GM20000 (cell line): ENCODE data around the gene CYP19A1.

ENCODE experiments used
- DNase-seq: peaks from one replicate; pipeline ENCODE4 v3.0.0; 2012; ENCODE audit warnings: low spot score
- TF ChIP-seq, protein P1 (sequence below): IDR thresholded peaks from 2 replicates; pipeline ENCODE4 v1.5.1; 2012; ENCODE audit warnings: mild to moderate bottlenecking, control low read depth; ENCODE audit errors: extremely low read depth, missing control alignments

Gene CYP19A1

DNA sequence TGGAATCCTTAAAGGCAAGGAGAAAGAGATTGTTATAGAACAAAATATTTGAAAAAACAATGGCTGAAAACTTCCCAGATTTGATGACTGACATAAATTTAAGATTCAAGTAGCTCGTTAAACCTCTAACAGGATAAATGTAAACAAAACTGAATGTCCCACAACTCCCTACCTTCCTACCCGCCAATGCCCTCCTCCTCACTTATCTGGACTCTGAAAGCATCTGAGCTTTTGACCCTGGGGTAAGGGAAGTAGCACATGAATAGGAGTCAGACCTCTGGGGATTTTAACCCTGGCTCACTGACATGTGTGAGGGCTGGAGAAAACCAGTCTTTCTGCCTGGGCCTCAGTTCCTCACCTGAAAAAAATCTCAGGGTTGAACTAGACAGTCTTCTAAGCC lies 26.9 kb downstream of the CYP19A1 start:
- no peak for DNase-seq
- TF ChIP-seq, protein P1, sequence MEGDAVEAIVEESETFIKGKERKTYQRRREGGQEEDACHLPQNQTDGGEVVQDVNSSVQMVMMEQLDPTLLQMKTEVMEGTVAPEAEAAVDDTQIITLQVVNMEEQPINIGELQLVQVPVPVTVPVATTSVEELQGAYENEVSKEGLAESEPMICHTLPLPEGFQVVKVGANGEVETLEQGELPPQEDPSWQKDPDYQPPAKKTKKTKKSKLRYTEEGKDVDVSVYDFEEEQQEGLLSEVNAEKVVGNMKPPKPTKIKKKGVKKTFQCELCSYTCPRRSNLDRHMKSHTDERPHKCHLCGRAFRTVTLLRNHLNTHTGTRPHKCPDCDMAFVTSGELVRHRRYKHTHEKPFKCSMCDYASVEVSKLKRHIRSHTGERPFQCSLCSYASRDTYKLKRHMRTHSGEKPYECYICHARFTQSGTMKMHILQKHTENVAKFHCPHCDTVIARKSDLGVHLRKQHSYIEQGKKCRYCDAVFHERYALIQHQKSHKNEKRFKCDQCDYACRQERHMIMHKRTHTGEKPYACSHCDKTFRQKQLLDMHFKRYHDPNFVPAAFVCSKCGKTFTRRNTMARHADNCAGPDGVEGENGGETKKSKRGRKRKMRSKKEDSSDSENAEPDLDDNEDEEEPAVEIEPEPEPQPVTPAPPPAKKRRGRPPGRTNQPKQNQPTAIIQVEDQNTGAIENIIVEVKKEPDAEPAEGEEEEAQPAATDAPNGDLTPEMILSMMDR, result no peak

DNA sequence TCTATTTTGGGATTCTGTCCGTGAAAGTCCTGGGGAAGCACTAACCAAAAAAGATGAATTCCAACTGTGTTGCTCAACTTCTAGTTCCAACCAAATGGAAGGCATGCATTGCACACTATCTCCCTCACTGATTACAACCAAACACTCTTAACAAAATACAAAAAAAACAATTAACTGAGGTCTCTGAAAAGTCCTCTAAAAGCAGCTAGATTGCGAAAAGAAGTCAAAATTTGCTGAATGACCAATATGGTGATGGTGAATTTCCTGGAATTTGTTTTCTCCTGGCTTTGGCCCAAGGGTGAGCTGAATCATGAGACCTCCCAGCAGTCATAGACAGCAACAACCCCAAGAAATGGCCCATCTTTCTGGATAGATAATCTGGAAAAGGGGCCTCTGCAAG lies 28.3 kb downstream of the CYP19A1 start:
- TF ChIP-seq, protein P1, result no peak
- no peak for DNase-seq

DNA sequence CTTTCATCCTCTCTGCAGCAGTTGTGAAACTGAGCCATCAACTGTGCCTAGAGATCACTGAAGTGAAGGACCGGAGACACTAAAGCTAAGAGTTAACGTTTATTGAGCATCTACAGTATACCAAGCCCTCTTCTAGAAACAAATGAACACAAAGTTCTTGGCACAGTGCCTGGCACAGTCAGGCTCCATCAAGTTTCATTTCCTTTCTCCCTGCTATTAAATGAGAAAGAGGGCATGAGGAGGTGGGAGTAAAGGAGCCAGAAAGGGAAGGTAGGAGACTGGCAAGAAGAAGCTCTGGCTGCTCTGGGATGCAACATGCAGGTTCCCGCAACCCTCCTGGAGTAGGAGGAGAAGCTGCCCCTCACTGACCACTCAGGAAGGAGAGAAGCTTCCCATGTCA lies 30.6 kb downstream of the CYP19A1 start:
- TF ChIP-seq, protein P1, result no peak
- DNase-seq, result no peak

DNA sequence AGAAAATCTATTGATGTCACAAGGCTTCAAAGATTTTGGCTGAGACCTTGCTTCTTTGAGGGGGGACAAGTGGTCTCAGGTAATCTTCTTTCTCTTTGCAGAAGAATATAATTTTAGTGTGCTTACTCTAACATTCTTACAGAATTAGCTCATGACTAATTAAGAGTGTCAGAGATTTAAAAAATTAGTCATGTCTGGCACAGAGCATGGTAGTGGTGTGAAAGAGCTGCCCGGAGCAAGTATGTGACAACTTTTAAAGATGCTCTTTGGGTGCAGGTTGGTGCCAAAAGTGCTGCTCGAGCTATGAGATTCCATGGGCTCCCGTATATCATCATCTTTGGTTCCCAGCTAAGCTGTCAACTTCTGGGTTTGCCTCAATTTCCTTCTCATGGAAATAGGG lies 31.1 kb downstream of the CYP19A1 start:
- DNase-seq, result no peak

DNA sequence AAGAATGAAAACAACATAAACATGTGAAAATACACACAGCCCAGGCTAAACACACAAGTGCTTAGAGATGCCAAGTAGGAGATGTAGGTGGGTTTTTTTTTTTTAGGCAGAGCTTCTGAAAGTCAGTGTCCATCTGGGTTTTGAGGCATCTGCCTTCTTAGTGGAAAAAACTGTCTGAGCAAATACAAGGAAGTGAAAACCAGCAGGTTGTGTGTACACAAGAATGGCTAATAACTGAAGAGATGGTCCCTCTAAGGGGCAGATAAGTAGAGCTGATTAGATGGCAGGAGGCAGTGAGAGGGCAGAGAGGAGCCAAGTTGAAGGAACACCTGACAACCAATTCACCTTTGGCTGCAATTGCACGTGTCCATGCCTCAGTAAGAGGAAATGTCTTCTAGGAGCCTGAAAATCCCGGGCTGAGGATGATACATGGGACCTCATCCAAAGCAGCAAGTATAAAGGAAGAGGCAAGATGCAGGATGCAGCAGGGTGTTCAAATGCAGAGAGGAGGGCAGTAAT lies 34.9 kb downstream of the CYP19A1 start:
- no peak for DNase-seq

More for the DNA sequence above, 31.1 kb downstream of the CYP19A1 start:
- TF ChIP-seq, protein P1, result no peak

DNA sequence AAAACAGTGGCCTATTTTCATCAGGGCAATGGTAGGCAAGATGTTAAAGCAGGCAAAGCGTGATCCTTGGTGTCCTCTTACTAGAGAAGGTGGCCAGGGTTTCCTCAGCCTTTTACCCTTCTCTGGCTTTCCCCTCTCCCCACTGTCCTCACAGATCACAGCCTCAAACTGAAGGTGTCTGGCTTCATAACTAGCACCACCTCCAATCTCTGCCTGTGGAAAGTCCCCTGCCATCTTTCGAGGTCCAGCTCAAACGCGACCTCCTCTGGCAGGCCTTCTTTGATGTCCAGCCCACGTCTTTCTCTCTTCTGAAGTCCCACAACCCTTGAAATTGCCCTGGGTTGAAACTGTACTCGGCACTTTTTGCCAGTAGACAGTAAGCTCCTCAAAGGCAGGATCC lies 35.9 kb downstream of the CYP19A1 start:
- peak; percentile 44 for DNase-seq
- TF ChIP-seq, protein P1, result no peak

More for the DNA sequence above, 34.9 kb downstream of the CYP19A1 start:
- TF ChIP-seq, protein P1, result no peak

DNA sequence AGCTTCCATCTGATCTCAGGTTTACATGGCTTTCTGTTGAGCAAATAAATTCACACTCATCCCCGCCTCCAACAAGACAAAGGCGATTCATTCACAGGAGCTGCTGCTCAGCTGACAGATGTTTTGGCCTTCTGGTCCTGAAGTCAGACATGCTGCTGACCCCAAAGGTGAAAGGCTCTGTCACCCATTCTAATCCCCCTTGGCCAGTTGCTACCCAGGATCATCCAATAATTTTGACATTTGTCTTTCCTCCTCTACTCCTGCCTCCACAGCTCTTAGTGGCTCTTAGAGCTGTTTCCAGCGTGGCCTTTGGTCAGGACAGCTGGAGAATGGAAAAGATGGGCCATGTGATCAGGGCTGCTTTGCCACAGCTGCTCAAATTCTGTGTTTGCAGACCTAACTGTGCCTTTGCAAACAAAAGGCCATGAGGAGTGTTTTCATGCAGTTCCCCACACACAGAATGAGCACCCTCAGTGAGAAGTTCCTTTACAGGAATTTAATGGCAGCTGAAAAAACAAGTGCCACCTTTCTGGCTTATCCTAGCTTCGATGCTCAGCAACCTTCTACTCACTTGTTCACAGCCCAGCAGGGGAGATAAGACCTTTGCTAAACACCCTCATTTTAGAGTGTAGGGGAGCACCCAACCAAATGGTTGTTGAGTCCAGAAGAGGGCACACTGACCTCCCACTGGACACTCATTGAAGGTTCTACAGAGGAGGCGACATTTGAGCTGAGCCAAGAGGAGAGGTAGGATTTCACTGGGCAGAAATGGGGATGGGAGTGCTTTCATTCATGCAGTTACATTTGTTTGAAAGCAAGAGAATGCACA lies 39.0 kb downstream of the CYP19A1 start:
- no peak for DNase-seq
- TF ChIP-seq, protein P1, result no peak
